ENCODE results near the gene HPS6.
"Not testable (repeated sequence)": the region's sequence is repeated elsewhere in the genome, so short reads cannot be mapped to it uniquely, and the experiment has no call there.

HPS6 gene

DNA sequence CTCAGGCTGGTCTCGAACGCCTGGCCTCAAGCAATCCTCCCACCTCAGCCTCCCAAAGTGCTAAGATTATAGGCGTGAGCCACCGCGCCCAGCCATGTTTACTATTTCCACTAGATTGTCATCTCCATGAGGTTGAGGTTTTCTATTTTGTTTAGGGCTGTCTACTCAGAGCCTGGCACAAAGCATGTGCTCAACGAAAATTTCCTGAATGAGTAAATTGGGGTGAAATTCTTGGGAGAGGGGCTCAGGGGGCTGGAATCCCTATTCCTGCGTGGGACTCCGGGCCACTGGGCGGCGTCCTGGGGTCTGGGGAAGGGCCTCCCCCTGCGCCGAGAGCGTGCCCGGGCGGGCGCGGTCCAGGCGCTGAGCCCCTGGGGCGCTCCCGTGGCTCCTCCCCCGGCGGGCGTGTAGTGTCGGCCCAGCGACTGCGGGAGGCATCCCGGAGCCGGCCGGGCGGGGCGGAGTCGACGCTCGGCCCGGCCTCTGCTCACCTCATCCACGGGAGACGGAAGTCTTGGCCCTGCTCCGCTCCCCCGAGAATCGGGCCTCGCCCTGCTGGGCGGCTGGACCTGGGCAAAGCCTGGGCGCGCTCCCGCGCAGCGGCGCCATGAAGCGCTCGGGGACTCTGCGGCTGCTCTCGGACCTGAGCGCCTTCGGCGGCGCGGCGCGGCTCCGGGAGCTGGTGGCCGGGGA, at the start of gene HPS6:
TSS of gene HPS6 (plus strand) at position 482 of the 693 bp plus-strand sequence. CDS start at position 608, 126 bp downstream.
- DNase-seq = peak in 50 of 51 donors; percentile 16 to 86 (median 68)

DNA sequence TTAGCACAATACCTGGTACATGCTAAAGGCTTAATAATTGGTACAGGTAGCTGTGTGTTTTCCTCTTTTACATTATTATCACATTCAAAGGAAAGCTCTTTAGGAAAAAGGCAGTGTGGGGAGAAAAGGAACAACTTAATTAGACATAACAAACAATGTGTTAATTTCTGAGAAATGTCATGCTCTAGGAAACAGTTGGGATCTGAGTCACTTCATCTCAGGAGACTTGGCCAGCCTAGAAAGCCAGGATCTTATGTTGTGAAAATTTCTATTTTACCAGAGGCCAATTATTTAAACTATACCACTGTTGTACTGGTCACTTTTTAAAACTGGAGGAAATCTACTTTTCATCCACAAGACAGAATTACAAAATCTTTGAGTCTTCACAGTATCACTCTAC, 48.7 kb upstream of the HPS6 start:
- no peak for DNase-seq

DNA sequence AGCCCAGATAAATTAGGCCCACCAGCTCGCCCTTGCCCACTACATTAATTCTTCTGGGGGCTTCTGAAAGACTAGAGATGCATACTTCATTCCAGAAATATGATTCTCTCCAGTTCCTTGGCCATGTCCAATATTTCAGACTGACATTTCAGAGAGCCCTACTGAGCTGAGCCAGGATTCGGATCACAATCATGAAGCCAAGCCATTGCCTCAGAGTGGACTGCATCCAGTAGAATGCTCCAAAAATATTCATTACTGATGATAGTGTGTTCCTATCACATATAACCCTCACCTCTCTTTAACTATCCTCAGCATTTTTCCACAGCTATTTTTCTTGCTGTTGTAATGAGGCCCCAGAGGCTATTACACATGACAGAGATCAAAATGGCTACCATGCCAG, 47.9 kb upstream of the HPS6 start:
- no peak for DNase-seq

DNA sequence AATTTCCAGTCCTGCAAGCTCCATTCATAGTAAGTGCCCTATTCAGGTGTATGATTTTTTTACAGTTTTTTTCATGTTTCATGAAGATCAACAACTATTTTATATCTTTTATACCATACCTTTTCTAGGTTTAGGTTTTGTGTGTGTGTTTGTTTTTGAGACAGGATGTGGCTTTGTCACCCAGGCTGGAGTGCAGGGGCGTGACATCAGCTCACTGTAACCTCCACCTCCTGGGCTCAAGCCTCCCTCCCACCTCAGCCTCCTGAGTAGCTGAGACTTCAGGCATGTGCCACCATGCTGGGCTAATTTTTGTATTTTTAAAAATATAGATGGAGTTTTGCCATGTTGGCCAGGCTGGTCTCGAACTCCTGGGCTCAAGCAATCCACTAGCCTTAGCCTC, 44.2 kb upstream of the HPS6 start:
- DNase-seq = no peak

DNA sequence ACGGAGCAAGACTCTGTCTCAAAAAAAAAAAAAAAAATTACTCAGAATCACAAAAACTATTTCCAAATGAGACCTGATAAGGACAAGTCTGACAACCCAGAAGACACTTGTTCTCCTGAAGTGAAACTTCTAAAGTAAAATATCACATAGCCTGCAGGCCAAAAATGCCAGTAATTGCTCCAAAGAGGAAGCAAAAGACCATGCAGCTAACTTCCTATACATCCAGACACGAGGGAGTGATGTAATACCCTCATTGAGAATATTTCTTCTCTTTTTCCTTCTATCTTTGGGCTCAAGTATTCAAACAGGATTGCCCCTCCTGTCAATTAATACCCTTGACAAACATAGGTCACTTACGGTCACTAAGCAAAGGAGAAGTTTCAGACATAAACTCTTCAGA, 40.4 kb upstream of the HPS6 start:
- DNase-seq = no peak

DNA sequence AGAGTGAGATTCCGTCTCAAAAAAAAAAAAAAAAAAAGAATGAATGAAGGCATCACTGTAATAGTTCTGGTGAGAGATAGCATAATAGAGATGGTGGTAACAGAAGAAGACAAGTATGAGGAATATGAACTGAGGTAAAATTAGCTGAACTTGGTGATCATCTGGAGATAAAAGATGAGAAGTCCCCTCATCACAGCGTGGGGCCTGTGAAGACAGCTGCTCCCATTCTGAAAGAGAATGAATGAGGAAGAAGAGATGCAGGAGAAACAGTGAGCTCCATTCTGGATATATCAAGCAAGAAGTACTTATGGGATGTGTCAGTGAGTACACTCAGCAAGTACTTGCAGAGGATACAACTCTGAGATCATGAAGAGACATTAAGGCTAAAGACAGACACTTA, 37.9 kb upstream of the HPS6 start:
- no peak for DNase-seq

DNA sequence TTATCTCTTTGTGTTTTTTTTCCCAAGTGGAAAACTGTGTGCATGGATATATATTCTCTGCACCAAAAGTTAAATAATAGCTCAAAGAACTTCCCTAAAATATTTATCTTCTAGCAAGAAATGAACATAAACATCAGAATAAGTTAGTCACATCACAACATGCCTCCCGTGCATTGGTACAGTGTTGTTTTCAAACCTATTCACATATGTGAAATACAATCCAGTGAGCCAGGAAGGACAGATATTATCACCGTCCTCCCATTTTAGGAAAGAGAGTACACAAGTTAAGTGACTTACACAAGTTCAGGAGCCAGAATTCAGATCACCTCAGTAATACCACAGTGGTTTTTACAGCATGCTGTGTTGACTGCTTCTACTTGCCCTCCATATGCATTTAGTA, 31.4 kb upstream of the HPS6 start:
- no peak for DNase-seq

DNA sequence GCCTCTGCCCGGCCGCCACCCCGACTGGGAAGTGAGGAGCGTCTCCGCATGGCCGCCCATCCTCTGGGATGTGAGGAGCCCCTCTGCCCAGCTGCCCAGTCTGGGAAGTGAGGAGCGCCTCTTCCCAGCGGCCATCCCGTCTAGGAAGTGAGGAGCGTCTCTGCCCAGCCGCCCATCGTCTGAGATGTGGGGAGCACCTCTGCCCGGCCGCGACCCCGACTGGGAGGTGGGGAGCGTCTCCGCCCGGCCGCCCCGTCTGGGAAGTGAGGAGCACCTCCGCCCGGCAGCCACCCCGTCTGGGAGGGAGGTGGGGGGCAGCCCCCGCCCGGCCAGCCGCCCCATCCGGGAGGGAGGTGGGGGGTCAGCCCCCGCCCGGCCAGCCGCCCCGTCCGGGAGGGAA, 29.3 kb upstream of the HPS6 start:
- not testable (repeated sequence) for DNase-seq

DNA sequence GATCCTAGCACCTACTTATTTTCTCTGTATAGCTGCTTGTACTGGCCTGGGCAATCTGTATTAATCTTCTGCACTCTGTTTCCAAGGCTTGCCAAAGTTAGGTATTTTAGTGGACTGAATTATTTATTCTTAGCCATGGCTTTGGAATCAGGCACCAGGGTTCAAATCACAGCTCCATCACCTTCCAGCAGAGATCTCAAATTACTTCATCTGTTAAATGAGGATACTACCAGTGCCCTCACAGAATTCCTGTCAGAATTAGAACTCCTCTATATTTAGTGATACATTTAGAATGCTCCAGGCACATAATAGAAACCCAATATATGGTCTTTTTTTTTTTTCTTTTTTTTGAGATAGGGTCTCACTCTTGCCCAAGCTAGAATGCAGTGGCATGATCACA, 26.7 kb upstream of the HPS6 start:
- no peak for DNase-seq

DNA sequence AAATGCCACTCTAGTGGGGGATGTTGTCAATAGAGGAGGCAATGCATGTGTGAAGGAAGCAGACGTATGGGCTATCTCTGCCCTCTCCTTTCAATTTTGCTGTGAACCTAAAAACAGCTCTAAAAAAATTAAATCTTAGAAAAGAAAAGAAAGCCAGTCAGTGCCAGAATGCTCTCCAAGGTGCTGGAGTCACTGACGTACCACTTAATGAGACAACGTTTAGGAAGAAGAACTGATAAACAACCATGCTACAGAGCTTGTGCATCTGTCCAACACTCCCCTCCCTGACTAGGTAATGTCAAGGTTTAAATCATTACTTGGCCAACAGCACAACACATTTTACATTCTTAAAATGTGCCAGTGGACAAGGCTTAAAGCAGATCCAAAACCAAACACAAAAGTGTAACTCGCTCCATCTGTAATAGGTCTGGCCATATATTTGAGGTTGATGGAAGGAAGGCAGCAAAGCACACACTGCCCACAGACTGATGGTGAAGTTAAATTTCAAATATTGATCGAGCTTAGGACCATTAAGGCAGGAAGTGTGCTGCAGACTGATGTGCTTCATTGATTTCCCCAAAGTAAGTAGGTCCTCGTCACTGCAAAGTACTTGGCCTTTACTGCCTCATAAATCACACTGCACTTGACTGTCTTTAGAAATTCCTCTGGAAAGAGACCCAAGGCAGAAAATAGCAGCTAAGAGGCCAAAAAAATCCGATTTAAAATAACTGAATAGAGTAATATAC, 24.7 kb upstream of the HPS6 start:
- no peak for DNase-seq

DNA sequence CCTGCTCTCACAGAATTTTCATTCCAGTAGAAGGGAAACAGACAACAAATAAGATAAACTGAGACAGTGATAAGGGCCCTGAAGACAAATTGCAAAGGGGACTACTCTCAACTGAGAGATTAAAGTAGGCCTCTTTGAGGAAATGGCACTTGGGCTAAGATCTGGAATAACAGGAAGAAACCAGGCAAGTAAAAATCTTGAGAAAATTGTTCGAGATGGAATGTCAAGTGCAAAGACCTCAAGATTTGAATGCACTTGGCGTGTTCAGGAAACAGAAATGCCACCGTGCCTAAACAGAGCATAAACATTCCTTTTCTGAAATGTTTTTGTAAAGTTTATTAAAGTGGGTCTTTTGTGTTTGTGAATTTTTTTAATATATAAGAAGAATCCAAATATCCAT, 19.9 kb upstream of the HPS6 start:
- DNase-seq = no peak

DNA sequence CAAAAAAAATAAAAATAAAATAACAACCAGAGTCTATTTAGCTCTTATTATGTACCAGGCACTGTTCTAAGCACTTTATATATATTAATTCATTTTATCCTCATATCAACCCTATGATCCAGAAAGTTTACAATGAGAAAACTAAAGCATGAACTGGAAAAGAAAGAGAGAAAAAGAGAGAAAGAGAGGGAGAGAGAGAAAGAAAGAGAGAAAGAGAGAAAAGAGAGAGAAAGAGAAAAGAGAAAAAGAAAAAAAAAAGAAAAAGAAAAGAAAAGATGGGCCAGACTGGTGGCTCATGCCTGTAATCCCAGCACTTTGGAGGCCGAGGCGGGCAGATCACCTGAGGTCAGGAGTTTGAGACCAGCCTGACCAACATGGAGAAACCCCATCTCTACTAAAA, 19.1 kb upstream of the HPS6 start:
- DNase-seq = no peak

DNA sequence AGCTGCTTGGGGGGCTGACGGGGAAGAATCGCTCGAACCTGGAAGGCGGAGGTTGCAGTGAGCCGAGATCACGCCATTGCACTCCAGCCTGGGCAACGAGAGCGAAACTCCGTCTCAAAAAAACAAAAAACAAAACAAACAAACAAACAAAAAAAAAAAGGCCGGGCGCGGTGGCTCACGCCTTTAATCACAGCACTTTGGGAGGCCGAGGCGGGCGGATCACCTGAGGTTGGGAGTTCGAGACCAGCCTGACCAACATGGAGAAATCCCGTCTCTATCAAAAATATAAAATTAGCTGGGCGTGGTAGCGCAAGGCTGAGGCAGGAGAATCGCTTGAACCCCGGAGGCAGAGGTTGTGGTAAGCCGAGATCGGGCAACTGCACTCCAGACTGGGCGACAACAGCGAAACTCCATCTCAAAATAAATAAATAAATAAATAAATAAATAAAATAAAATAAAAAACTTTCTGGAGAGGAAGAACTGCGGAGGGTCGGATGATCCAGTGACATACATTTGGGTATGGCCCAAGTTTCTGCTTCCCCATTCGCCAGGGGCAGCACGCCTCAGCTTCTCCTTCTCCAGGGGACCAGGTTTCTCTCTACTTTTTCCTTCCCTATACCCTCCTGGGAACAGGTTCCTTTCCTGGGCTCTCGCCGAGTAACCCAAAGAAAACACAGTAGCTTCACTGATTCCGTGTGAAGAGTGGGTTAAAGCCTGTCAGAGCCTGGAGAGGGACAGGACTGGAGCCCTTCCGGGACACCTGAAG, 10.1 kb upstream of the HPS6 start:
- peak in 4 of 51 donors; percentile 29 to 40 (median 35) for DNase-seq

DNA sequence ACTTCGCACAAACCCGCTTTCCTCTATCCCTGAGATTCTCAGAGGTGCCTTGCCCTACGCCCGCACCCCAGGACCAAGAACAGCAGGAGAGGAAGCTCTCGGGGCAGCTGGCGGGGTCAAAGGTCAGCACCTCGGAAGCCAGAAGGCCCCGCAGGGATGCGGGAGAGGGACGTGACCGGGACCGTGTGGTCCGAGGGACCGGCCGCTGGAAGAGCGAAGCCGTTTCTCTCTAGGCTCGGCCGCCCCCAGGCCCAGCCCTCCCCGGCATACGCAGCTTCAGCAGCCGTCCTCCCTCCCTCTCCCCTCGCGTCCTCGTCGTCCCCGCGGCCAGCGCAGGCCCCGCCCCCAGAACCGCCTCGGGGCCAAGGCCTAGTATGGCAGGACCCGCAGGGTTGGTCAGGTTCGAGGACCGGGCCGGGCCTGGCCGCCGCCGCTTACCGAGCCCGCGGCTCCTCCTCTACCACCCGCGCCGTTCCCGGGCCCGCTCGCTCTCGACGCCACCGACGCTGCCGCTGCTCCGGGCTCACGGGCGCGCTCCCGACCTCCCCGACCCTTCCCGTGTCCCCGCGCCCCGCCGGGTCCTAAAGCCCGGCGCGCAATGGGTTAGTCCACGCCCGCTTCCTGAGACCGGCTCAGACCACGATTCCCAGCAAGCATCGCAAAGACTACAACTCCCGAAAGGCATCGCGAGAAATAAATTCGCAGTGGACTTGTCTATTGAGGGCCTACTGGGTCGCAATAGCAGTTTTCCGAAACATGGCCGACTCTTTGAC, 9.3 kb upstream of the HPS6 start, which contains the start of gene ARMH3:
TSS of gene ARMH3 (minus strand) at position 527 of the 773 bp plus-strand sequence. CDS start 16,059 bp downstream, outside the sequence.
- peak; percentile 69 to 97 (median 91) for DNase-seq

DNA sequence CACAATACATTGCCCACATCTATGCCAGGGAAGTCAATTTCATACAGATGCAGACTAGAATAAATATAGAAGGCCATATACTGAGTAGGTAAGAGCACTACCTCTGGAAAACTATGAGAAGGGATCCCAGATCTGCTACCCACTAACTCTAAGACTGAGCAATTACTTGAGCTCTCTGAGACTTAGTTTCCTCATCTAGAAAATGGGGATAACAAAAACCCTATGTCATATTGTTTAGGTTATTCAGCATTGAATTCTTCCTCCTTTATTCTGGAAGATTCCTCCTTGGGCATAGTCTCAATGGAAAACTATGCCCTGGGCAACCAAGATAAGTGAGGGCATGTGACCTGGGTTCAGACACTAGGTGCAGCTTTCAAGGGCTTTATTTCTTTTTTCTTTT, 5.2 kb upstream of the HPS6 start:
- DNase-seq = no peak

DNA sequence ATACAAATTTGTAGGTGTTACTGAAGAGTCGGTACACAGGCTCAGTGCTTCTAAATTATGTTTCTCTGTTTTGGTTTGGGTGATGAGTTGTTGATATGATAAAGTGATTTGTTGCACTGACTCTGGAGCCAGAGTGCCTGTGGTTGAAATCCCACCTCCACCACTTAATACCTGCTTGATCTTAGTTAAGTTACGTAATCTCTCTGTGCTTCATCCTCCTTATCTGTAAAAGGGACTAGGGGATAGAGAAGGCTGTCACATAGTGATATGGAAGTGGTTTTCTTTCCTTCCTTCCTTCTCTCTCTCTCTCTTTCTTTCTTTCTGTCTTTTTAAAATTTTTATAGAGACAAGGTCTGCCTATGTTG, 664 bp upstream of the HPS6 start:
- DNase-seq = no peak

DNA sequence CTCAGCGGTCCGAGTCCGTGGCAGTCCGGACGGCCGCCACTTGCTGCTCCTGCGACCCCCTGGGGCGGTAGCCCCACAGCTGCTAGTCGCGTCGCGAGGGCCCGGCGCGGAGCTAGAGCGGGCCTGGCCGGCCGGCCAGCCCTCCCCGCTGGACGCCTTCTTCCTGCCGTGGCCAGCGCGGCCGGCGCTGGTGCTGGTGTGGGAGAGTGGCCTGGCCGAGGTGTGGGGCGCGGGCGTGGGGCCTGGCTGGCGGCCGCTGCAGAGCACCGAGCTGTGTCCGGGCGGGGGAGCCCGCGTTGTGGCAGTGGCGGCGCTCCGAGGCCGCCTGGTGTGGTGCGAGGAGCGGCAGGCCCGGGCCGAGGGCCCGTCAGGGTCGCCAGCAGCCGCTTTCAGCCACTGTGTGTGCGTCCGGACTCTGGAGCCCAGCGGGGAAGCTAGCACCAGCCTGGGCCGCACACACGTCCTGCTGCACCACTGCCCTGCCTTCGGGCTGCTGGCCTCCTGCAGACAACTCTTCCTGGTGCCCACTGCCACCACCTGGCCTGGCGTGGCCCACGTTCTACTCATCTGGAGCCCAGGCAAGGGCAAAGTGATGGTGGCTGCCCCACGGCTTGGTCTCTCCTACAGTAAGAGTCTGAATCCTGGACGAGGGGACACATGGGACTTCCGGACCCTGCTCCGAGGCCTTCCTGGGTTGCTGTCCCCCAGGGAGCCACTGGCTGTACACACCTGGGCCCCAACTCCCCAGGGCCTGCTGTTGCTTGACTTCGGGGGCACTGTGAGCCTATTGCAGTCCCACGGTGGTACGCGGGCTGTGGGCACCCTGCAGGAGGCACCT, 631 bp downstream of the HPS6 start:
- peak in 17 of 51 donors; percentile 12 to 61 (median 29) for DNase-seq

DNA sequence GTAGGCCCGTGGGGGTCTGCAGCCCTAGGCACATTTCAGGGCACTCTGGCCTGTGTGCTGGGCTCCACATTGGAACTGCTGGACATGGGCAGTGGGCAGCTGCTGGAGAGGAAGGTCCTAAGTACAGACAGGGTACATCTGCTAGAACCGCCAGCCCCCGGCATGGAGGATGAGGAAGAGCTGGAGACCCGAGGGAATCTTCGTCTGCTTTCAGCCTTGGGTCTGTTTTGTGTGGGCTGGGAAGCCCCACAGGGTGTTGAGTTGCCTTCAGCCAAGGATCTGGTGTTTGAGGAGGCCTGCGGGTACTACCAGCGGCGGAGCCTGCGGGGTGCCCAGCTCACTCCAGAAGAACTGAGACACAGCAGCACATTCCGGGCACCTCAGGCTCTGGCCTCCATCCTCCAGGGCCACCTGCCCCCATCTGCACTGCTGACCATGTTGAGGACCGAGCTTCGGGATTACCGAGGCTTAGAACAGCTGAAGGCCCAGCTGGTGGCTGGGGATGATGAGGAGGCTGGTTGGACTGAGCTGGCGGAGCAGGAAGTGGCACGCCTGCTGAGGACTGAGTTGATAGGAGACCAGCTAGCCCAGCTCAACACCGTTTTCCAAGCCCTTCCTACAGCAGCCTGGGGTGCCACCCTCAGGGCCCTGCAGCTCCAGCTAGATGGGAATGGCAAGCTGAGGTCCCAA, 1.4 kb downstream of the HPS6 start:
- no peak for DNase-seq

DNA sequence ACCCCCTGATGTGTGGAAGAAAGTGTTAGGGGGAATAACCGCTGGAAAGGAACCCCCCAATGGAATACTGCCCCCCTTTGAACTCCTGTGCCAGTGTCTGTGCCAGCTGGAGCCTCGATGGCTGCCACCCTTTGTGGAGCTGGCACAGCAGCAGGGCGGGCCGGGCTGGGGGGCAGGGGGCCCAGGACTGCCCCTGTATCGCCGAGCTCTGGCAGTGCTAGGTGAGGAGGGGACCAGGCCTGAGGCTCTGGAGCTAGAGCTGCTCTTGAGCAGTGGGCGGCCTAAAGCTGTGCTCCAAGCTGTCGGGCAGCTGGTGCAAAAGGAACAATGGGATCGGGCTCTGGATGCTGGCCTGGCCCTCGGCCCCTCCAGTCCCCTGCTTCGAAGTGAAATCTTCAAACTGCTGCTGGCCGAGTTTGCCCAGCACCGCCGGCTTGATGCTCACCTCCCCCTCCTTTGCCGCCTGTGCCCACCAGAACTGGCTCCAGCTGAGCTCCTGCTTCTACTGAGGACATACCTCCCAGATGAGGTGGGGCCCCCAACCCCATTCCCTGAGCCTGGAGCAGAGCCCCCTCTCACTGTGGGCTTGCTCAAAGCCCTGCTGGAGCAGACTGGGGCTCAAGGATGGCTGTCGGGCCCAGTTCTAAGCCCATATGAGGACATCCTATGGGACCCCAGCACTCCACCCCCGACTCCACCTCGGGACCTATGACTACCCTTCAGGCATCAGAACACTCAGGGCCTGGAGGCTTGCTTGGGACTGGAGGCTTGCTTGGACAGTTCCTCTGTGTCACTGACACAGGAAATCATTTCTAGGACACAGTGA, 2.2 kb downstream of the HPS6 start:
- no peak for DNase-seq
